ENCODE measurements around the gene PIRT. TPM values are rescaled to one million over a fixed set of nuclear protein-coding genes. Genes with fewer than 3 reads are reported as not detected.

PIRT gene
- total and polyA plus RNA-seq, 2 of the 8 experiments (the other 6 are each of a cell fraction or from before 2014, with no cell fraction given) = 0.03 TPM; not detected in 1

DNA sequence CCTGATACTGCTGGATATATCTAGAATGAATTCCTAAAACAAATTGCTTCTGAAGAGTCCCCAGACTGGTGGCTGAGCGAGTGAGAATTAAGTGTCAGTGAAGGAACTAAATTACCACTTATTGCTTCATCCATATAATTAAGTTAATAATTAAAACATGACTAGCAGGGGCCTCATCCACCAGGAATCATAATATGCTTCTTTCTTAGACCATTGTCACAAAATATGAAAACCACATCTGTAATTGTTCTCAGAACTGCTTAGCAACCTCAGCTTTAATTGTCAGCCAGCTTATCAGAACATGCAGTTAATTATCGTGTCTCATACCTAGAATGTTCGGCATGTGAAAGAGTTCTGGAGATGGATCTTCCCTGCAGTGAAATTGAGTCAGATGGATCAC, 21.2 kb upstream of the PIRT start:
- Histone ChIP-seq H2BK5ac (ENCODE audit: low read depth, low read length) (no peak overlapping the region), H4K8ac (ENCODE audit: extremely low read depth, insufficient read depth, low read length) (no peak overlapping the region), H2BK15ac (ENCODE audit: low read length) (no peak overlapping the region), H3K9ac (replicated peaks in 1 of 4; ENCODE audit: extremely low read depth in 1 of 4, low read depth in 3 of 4, low read length in 3 of 4) (no peak overlapping the region), H2BK120ac (replicated peaks; ENCODE audit: low read depth, low read length) (no peak overlapping the region), H3K56ac (replicated peaks; ENCODE audit: insufficient read length, low read depth, low read length) (no peak overlapping the region), H2BK12ac (ENCODE audit: low read depth, low read length) (no peak overlapping the region), H3K23ac (ENCODE audit: insufficient read length) (no peak overlapping the region), H3K79me1 (ENCODE audit: low read depth, low read length) (no peaks in the 10 kb centered on the region), H4K20me1 (replicated peaks in 1 of 2; ENCODE audit: control insufficient read depth in 1 of 2, insufficient read depth in 2 of 2, low read length in 2 of 2) (no peaks in the 10 kb centered on the region), H3K4me1 (replicated peaks in 1 of 4; ENCODE audit: control insufficient read depth in 3 of 4, insufficient read depth in 4 of 4, low read length in 3 of 4) (no peaks in the 10 kb centered on the region), H2AFZ (ENCODE audit: low read length) (no peak overlapping the region), H3K27ac (ENCODE audit: low read depth, low read length) (no peak overlapping the region), H3K9me3 (ENCODE audit: insufficient read depth in 2 of 2, low read depth in 1 of 2, low read length in 1 of 2) (no peaks in the 10 kb centered on the region), H3K18ac (ENCODE audit: extremely low read depth, low read length) (no peak overlapping the region), H3K4me3 (ENCODE audit: extremely low read depth in 1 of 4, insufficient read depth in 2 of 4, low read depth in 3 of 4, low read length in 4 of 4) (no peak overlapping the region), H3K4ac (replicated peaks; ENCODE audit: insufficient read length, low read depth, low read length) (no peak overlapping the region), H3K36me3 (ENCODE audit: control insufficient read depth in 2 of 4, insufficient read depth in 4 of 4, low read length in 3 of 4) (no peaks in the 10 kb centered on the region), H3K27me3 (replicated peaks in 1 of 4; ENCODE audit: control insufficient read depth in 3 of 4, extremely low read depth in 1 of 4, insufficient read depth in 3 of 4, low read length in 3 of 4) (no peaks in the 10 kb centered on the region), H2AK5ac (ENCODE audit: low read depth, low read length) (no peak overlapping the region), H3K79me2 (ENCODE audit: control insufficient read depth in 1 of 2, insufficient read depth in 2 of 2, low read length in 2 of 2) (no peaks in the 10 kb centered on the region), H3K14ac (ENCODE audit: insufficient read length) (no peak overlapping the region), H3K23me2 (ENCODE audit: low read depth, low read length) (no peaks in the 10 kb centered on the region), H2BK20ac (ENCODE audit: low read length) (no peak overlapping the region), H4K91ac (replicated peaks; ENCODE audit: insufficient read length, low read length) (no peak overlapping the region), H3K4me2 (ENCODE audit: insufficient read depth in 1 of 2, low read depth in 2 of 2, low read length in 2 of 2) (no peak overlapping the region), H4K5ac (ENCODE audit: insufficient read length, low read depth, low read length) (no peak overlapping the region)
- TF ChIP-seq BRCA1 (IDR thresholded peaks at IDR 0.05; ENCODE audit: low read depth, low read length) = no peak
- TF ChIP-seq GTF2F1 (IDR thresholded peaks at IDR 0.05; ENCODE audit: borderline replicate concordance, low read depth, low read length) = no peak
- TF ChIP-seq CBX5 (IDR thresholded peaks at IDR 0.05; ENCODE audit: low read depth, low read length) = no peak
- TF ChIP-seq SP2 (IDR thresholded peaks at IDR 0.05; ENCODE audit: low read length) = no peak
- TF ChIP-seq TEAD4 (IDR thresholded peaks at IDR 0.05; ENCODE audit: low read depth, low read length) = no peak
- no peak for TF ChIP-seq TAF7 (optimal IDR thresholded peaks at IDR 0.05; ENCODE audit: borderline replicate concordance, low read depth, low read length)
- TF ChIP-seq, protein P1, sequence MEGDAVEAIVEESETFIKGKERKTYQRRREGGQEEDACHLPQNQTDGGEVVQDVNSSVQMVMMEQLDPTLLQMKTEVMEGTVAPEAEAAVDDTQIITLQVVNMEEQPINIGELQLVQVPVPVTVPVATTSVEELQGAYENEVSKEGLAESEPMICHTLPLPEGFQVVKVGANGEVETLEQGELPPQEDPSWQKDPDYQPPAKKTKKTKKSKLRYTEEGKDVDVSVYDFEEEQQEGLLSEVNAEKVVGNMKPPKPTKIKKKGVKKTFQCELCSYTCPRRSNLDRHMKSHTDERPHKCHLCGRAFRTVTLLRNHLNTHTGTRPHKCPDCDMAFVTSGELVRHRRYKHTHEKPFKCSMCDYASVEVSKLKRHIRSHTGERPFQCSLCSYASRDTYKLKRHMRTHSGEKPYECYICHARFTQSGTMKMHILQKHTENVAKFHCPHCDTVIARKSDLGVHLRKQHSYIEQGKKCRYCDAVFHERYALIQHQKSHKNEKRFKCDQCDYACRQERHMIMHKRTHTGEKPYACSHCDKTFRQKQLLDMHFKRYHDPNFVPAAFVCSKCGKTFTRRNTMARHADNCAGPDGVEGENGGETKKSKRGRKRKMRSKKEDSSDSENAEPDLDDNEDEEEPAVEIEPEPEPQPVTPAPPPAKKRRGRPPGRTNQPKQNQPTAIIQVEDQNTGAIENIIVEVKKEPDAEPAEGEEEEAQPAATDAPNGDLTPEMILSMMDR (IDR thresholded peaks at IDR 0.05; ENCODE audit: control extremely low read depth in 1 of 3, insufficient read depth in 1 of 3, low read depth in 1 of 3, low read length in 3 of 3) = no peak
- TF ChIP-seq EGR1 (IDR thresholded peaks at IDR 0.05; ENCODE audit: borderline replicate concordance, low read depth, low read length) = no peak
- CTCF ChIA-PET (ENCODE audit: partially characterized antibody) = interaction anchor here (1.0 kb wide), 1 partner anchor 122 kb away, joined by 4 read pairs; no protein-coding TSS in a partner anchor
- 89% methylated on average over 3 of the region's 3 CpGs; no CpG with 5 or more reads in 1 of the 2 experiments for WGBS, 2 experiments (ENCODE audit: extremely low coverage in 1 of 2, insufficient coverage in 1 of 2, insufficient read length in 1 of 2, insufficient replicate concordance in 2 of 2, low coverage in 1 of 2, low lambda C conversion rate in 2 of 2, missing lambda C conversion rate in 1 of 2)
- POLR2A ChIA-PET (ENCODE audit: partially characterized antibody) = no interaction called here
- FAIRE-seq = no peak
- DNase-seq (ENCODE audit: low read depth in 1 of 2, low spot score in 2 of 2) = no peak

All from H1 (cell line).